Endothelial cell of umbilical vein (primary cell): ENCODE measurements around the gene CTDSP1. TPM values are rescaled to one million over a fixed set of nuclear protein-coding genes. Genes with fewer than 3 reads are reported as not detected.

ENCODE experiments used
- BruUV-seq: library from RNA; stranded (reverse); fragments of 400-500 nt; replicated peaks from 2 replicates; lab custom pipeline; 2021; lab: Mats Ljungman, UMichigan
- CTCF ChIA-PET: fragments of 300-600, 350-600 bp; sonication (Branson Sonifier 250); formaldehyde crosslinking; loops from one replicate; lab custom pipeline; 2021; ENCODE audit warnings: antibody characterized with exemption, inconsistent platforms; lab: Charles Lee
- POLR2A ChIA-PET: fragments of 300-600, 350-600 bp; sonication (Branson Sonifier 250); formaldehyde crosslinking; loops from one replicate; lab custom pipeline; 2021; ENCODE audit warnings: antibody characterized with exemption, inconsistent platforms; lab: Charles Lee
- DNase-seq: peaks from one replicate; pipeline ENCODE4 v3.0.0-alpha.2; 2011; ENCODE audit warnings: low read depth, low spot score
- FAIRE-seq: peaks from 2 replicates; lab custom pipeline; 2011; peaks lifted over from hg19 to GRCh38; lab: Jason Lieb, UNC
- H2AFZ ChIP-seq: 2 replicates; pipeline ENCODE4 v1.6.0; 2012; ENCODE audit warnings: low read depth, low read length, control low read depth, inconsistent platforms
- H3K27ac ChIP-seq: 2 replicates; pipeline ENCODE4 v1.5.1; 2011; ENCODE audit warnings: low read depth, mild to moderate bottlenecking, control low read depth, low read length, moderate library complexity; ENCODE audit not compliant: insufficient read depth
- H3K27me3 ChIP-seq, 2 experiments: 2 replicates each; pipeline versions ENCODE4 v1.6.0 to v1.6.1; 2011; ENCODE audit warnings: low read length in 2 of 2, mixed read lengths in 1 of 2; ENCODE audit not compliant: control insufficient read depth in 2 of 2, insufficient read depth in 2 of 2
- H3K36me3 ChIP-seq, 2 experiments: 2 replicates in 1 of 2; 3 replicates in 1 of 2; pipeline ENCODE4 v1.5.1; 2011; ENCODE audit warnings: low read length in 2 of 2, mild to moderate bottlenecking in 1 of 2, moderate library complexity in 1 of 2; ENCODE audit not compliant: control insufficient read depth in 2 of 2, insufficient read depth in 2 of 2; ENCODE audit errors: extremely low read depth in 1 of 2
- H3K4me1 ChIP-seq: 3 replicates; pipeline ENCODE4 v1.5.1; 2011; ENCODE audit warnings: mild to moderate bottlenecking, low read length; ENCODE audit not compliant: control insufficient read depth, insufficient read depth; ENCODE audit errors: extremely low read depth
- H3K4me2 ChIP-seq: 2 replicates; pipeline ENCODE4 v1.6.1; 2011; ENCODE audit warnings: low read length, control low read depth, mixed read lengths; ENCODE audit not compliant: insufficient read depth
- H3K4me3 ChIP-seq, 3 experiments: fragments of 200-600 bp in 1 of 3; sonication (generic), shearing (Covaris generic) in 1 of 3; replicated peaks in 1 of 3; 2 replicates each; pipeline ENCODE4 v1.5.1; 2011 to 2016; ENCODE audit warnings: control low read depth in 3 of 3, low read length in 3 of 3, mild to moderate bottlenecking in 2 of 3, inconsistent platforms in 1 of 3, low read depth in 1 of 3, moderate library complexity in 1 of 3; ENCODE audit not compliant: insufficient read depth in 1 of 3
- H3K79me2 ChIP-seq: 2 replicates; pipeline ENCODE4 v1.6.0; 2012; ENCODE audit warnings: low read length, inconsistent platforms; ENCODE audit not compliant: control insufficient read depth, insufficient read depth
- H3K9ac ChIP-seq: replicated peaks from 2 replicates; pipeline ENCODE3; 2011; ENCODE audit warnings: low read length, control low read depth; ENCODE audit not compliant: insufficient read depth; ENCODE audit errors: extremely low read depth
- H3K9me1 ChIP-seq: replicated peaks from 3 replicates; pipeline ENCODE4 v1.6.0; 2011; ENCODE audit warnings: mild to moderate bottlenecking, low read length; ENCODE audit not compliant: control insufficient read depth, insufficient read depth; ENCODE audit errors: extremely low read depth
- H3K9me3 ChIP-seq: replicated peaks from 2 replicates; pipeline ENCODE4 v1.5.1; 2012; ENCODE audit warnings: low read length, inconsistent platforms; ENCODE audit not compliant: control insufficient read depth, insufficient read depth
- H4K20me1 ChIP-seq: replicated peaks from 2 replicates; pipeline ENCODE3; 2011; ENCODE audit warnings: mild to moderate bottlenecking, low read length; ENCODE audit not compliant: control insufficient read depth, insufficient read depth; ENCODE audit errors: extremely low read depth
- CTCF ChIP-seq, 2 donors: IDR thresholded peaks; 1 replicate in 1 of 2; 2 replicates in 1 of 2; pipeline ENCODE4 v1.5.1; 2011; ENCODE audit warnings: low read length in 2 of 2, mild to moderate bottlenecking in 2 of 2, moderate library complexity in 2 of 2, control low read depth in 1 of 2, inconsistent platforms in 1 of 2, low read depth in 1 of 2; ENCODE audit not compliant: insufficient read depth in 1 of 2; ENCODE audit errors: extremely low read depth in 1 of 2
- EZH2 ChIP-seq: IDR thresholded peaks from 2 replicates; pipeline ENCODE4 v1.6.1; 2012; ENCODE audit warnings: borderline replicate concordance, low read depth, mild to moderate bottlenecking, moderate library complexity, low read length, inconsistent platforms; ENCODE audit not compliant: severe bottlenecking
- FOS ChIP-seq: IDR thresholded peaks from 2 replicates; pipeline ENCODE4 v1.6.1; 2011; ENCODE audit warnings: mild to moderate bottlenecking, low read length, moderate library complexity, borderline replicate concordance; ENCODE audit not compliant: insufficient read depth
- GATA2 ChIP-seq: IDR thresholded peaks from 2 replicates; pipeline ENCODE4 v1.7.0; 2011; ENCODE audit warnings: low read depth, mild to moderate bottlenecking, moderate library complexity, mixed read lengths, low read length; ENCODE audit not compliant: insufficient read length, insufficient read depth
- JUN ChIP-seq: IDR thresholded peaks from 2 replicates; pipeline ENCODE4 v1.6.1; 2011; ENCODE audit warnings: borderline replicate concordance, low read depth; ENCODE audit not compliant: insufficient read length, insufficient read depth
- MAX ChIP-seq: IDR thresholded peaks from 2 replicates; pipeline ENCODE4 v1.6.1; 2011; ENCODE audit not compliant: insufficient read depth, insufficient read length
- MYC ChIP-seq: IDR thresholded peaks from one replicate; pipeline ENCODE4 v1.6.1; 2011; ENCODE audit warnings: mild to moderate bottlenecking, low read depth, low read length
- POLR2A ChIP-seq: IDR thresholded peaks from 2 replicates; pipeline ENCODE4 v1.6.1; 2012; ENCODE audit warnings: low read depth, mild to moderate bottlenecking, control low read depth, low read length
- POLR2AphosphoS5 ChIP-seq: IDR thresholded peaks from 2 replicates; pipeline ENCODE4 v1.6.1; 2012; ENCODE audit warnings: low read depth, mild to moderate bottlenecking, control low read depth, low read length, moderate library complexity; ENCODE audit not compliant: insufficient read depth
- dilution Hi-C: fragments of 300-500 bp; cut with MboI; formaldehyde crosslinking; loops from one replicate; pipeline ENCODE4 v1.15.0; 2019; ENCODE audit warnings: low sequenced_read_pairs; ENCODE audit not compliant: extremely low pct_ligation_motif_present
- intact Hi-C: fragments of 100-400 bp; cut with micrococcal nuclease; formaldehyde crosslinking; loops from one replicate; pipeline ENCODE4 v1.10.0; 2022
- polyA plus RNA-seq, 4 experiments: library from polyadenylated mRNA; depleted of rRNA in 3 of 4; stranded (reverse) in 3 of 4; unstranded in 1 of 4; fragments of >200 nt; gene quantifications; 2 replicates each; pipeline versions ENCODE4 v1.2.1 to v1.2.3, GENCODE V29; 2011 to 2012; ENCODE audit warnings: missing spikeins in 1 of 4
- total RNA-seq: library from RNA; stranded (reverse); gene quantifications from 2 replicates; pipeline ENCODE4 v1.2.3, GENCODE V29; 2021

The CTDSP1 gene
- total and polyA plus RNA-seq, 2 donors (not counting 3 experiments of a cell fraction or from before 2014, with no cell fraction given), result 86.1 to 112 TPM

GRCh38 chr2:218378053-218378452 is 21.6 kb upstream of the CTDSP1 start:
- H3K4me2 ChIP-seq, result no peak overlapping the region
- no peak overlapping the region for H3K4me3 ChIP-seq
- H3K9ac ChIP-seq, result no peak overlapping the region
- dilution Hi-C loops (no loop called here), intact Hi-C loops (no loop called here)
- FAIRE-seq, result no peak
- no peaks in the 10 kb centered on the region for H3K4me1 ChIP-seq
- BruUV-seq, result no TSS peak
- no peaks in the 10 kb centered on the region for H3K36me3 ChIP-seq
- H2AFZ ChIP-seq, result no peak overlapping the region
- POLR2A ChIA-PET, result no interaction called here
- H3K27me3 ChIP-seq, result peaks cover 2 to 7% of the 10 kb centered on the region in 2 experiments
- no peaks in the 10 kb centered on the region for H3K9me3 ChIP-seq
- no peak overlapping the region for H3K27ac ChIP-seq
- no peaks in the 10 kb centered on the region for H3K9me1 ChIP-seq
- no peaks in the 10 kb centered on the region for H3K79me2 ChIP-seq
- TF ChIP-seq JUN (no peak), POLR2AphosphoS5 (no peak), GATA2 (no peak), MAX (no peak), POLR2A (no peak), FOS (no peak), MYC (no peak), EZH2 (no peak), CTCF (IDR thresholded peaks at IDR 0.05; ENCODE audit: extremely low read depth in 1 of 2, insufficient read depth in 1 of 2, low read depth in 1 of 2, low read length in 2 of 2) (no peak)
- DNase-seq, result no peak
- CTCF ChIA-PET, result interaction anchor here (1.6 to 2.5 kb wide), 2 partner anchors 17 to 18 kb away, joined by 3 to 7 read pairs; no protein-coding TSS in a partner anchor
- no peaks in the 10 kb centered on the region for H4K20me1 ChIP-seq
